SU-DHL-6 (cell line): ENCODE measurements around the gene EFCAB12.
"Not testable (repeated sequence)": the region's sequence is repeated elsewhere in the genome, so short reads cannot be mapped to it uniquely, and the experiment has no call there.

ENCODE experiments used
- H2AFZ ChIP-seq: fragments of 200-600 bp; sonication (generic); 2 replicates; pipeline ENCODE4 v1.6.1; 2014; ENCODE audit warnings: low read depth, mild to moderate bottlenecking, moderate library complexity, mixed read lengths, antibody characterized with exemption, low read length; ENCODE audit not compliant: severe bottlenecking
- H3F3A ChIP-seq: fragments of 200-600 bp; shearing (Covaris generic); 2 replicates; pipeline ENCODE4 v1.6.0; 2016; ENCODE audit warnings: antibody characterized with exemption, mild to moderate bottlenecking; ENCODE audit not compliant: insufficient read depth
- H3K27ac ChIP-seq: fragments of 200-600 bp; sonication (generic); 2 replicates; pipeline ENCODE4 v1.5.1; 2016; ENCODE audit warnings: low read depth, mild to moderate bottlenecking, low read length, moderate library complexity, mixed read lengths
- H3K27me3 ChIP-seq: fragments of 200-600 bp; sonication (generic), shearing (Covaris generic); 2 replicates; pipeline ENCODE4 v1.6.0; 2014; ENCODE audit warnings: mild to moderate bottlenecking, low read length
- H3K36me3 ChIP-seq: fragments of 200-600 bp; sonication (generic); 2 replicates; pipeline ENCODE4 v1.6.1; 2014; ENCODE audit warnings: mild to moderate bottlenecking, low read length, mixed read lengths
- H3K4me2 ChIP-seq: fragments of 300-600, 200-600 bp; shearing (Covaris generic), sonication (generic); 2 replicates; pipeline ENCODE4 v1.6.0; 2014; ENCODE audit warnings: low read length, low read depth, mild to moderate bottlenecking; ENCODE audit not compliant: poor library complexity, severe bottlenecking
- H3K4me3 ChIP-seq: fragments of 200-600 bp; sonication (generic); 2 replicates; pipeline ENCODE4 v1.5.1; 2014; ENCODE audit warnings: antibody characterized with exemption, low read length, mild to moderate bottlenecking, mixed read lengths; ENCODE audit not compliant: insufficient read depth, poor library complexity, severe bottlenecking
- H3K79me2 ChIP-seq: fragments of 200-600 bp; sonication (generic); 2 replicates; pipeline ENCODE4 v1.6.1; 2014; ENCODE audit warnings: mild to moderate bottlenecking, low read length, moderate library complexity; ENCODE audit not compliant: insufficient read depth
- H3K9ac ChIP-seq: fragments of 200-600 bp; sonication (generic); 2 replicates; pipeline ENCODE4 v1.7.0; 2014; ENCODE audit warnings: mild to moderate bottlenecking, low read length
- H3K9me2 ChIP-seq: fragments of 200-600 bp; sonication (generic); replicated peaks from 2 replicates; pipeline ENCODE4 v1.6.1; 2014; ENCODE audit warnings: low read length; ENCODE audit not compliant: insufficient read depth
- H3K9me3 ChIP-seq: fragments of 200-600 bp; sonication (generic); 2 replicates; pipeline ENCODE4 v1.6.1; 2014; ENCODE audit warnings: low read length, mixed read lengths; ENCODE audit not compliant: insufficient read depth
- H4K20me1 ChIP-seq: fragments of 200-600 bp; sonication (generic); 2 replicates; pipeline ENCODE4 v1.6.1; 2014; ENCODE audit warnings: low read depth, mild to moderate bottlenecking, antibody characterized with exemption, low read length, moderate library complexity, mixed read lengths
- EZH2phosphoT487 ChIP-seq: fragments of 200-600 bp; sonication (generic), shearing (Covaris generic); conservative IDR thresholded peaks from 2 replicates; pipeline ENCODE4 v1.6.1; 2018; ENCODE audit warnings: mild to moderate bottlenecking, antibody characterized with exemption, low read length, moderate library complexity, mixed read lengths
- TF ChIP-seq, protein P1 (sequence below): fragments of 200-600 bp; sonication (generic); IDR thresholded peaks from one replicate; pipeline ENCODE4 v1.5.1; 2017; ENCODE audit warnings: antibody characterized with exemption, mild to moderate bottlenecking, low read length, moderate library complexity; ENCODE audit not compliant: insufficient read depth, poor library complexity, severe bottlenecking

The EFCAB12 gene

GRCh38 chr3:129384594-129385323 is 43.7 kb downstream of the EFCAB12 start:
- no peak for TF ChIP-seq EZH2phosphoT487
- TF ChIP-seq, protein P1, sequence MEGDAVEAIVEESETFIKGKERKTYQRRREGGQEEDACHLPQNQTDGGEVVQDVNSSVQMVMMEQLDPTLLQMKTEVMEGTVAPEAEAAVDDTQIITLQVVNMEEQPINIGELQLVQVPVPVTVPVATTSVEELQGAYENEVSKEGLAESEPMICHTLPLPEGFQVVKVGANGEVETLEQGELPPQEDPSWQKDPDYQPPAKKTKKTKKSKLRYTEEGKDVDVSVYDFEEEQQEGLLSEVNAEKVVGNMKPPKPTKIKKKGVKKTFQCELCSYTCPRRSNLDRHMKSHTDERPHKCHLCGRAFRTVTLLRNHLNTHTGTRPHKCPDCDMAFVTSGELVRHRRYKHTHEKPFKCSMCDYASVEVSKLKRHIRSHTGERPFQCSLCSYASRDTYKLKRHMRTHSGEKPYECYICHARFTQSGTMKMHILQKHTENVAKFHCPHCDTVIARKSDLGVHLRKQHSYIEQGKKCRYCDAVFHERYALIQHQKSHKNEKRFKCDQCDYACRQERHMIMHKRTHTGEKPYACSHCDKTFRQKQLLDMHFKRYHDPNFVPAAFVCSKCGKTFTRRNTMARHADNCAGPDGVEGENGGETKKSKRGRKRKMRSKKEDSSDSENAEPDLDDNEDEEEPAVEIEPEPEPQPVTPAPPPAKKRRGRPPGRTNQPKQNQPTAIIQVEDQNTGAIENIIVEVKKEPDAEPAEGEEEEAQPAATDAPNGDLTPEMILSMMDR: no peak
- Histone ChIP-seq H3F3A (no peaks in the 10 kb centered on the region), H3K36me3 (no peaks in the 10 kb centered on the region), H3K79me2 (no peaks in the 10 kb centered on the region), H3K9ac (no peak overlapping the region), H3K4me3 (no peak overlapping the region), H3K9me2 (no peaks in the 10 kb centered on the region), H3K27ac (no peak overlapping the region), H3K4me2 (no peak overlapping the region), H4K20me1 (no peaks in the 10 kb centered on the region), H3K27me3 (no peaks in the 10 kb centered on the region), H2AFZ (no peak overlapping the region), H3K9me3 (peaks cover 5% of the 10 kb centered on the region; the same call in 1 of the 2 replicates)

DNA sequence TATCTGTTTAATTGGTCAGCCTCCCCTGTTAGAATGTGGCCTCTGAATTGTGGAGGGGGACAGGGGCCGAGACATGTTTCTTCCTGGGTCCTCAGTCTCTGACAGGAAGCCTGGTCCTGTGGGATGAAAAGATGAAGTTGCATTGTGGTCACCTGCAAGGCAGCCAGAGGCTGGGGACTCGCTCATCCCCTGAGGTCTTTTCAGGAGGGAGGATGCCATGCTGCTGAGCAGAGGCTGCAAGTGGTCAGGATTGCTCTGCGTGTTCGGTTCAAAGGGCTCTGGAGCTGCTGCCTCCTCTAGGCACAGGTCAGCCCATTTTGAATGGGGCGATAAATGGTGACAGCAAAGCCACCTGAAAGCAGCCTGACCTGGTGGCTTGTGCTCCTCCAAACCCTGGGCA is 44.3 kb downstream of the EFCAB12 start:
- H3K27ac ChIP-seq, H3K27me3 ChIP-seq, H4K20me1 ChIP-seq, H3K79me2 ChIP-seq, H3K4me3 ChIP-seq, H3K9me2 ChIP-seq, H3K9ac ChIP-seq, H3F3A ChIP-seq, H3K4me2 ChIP-seq, H3K36me3 ChIP-seq, H2AFZ ChIP-seq, H3K9me3 ChIP-seq: not testable (repeated sequence)

DNA sequence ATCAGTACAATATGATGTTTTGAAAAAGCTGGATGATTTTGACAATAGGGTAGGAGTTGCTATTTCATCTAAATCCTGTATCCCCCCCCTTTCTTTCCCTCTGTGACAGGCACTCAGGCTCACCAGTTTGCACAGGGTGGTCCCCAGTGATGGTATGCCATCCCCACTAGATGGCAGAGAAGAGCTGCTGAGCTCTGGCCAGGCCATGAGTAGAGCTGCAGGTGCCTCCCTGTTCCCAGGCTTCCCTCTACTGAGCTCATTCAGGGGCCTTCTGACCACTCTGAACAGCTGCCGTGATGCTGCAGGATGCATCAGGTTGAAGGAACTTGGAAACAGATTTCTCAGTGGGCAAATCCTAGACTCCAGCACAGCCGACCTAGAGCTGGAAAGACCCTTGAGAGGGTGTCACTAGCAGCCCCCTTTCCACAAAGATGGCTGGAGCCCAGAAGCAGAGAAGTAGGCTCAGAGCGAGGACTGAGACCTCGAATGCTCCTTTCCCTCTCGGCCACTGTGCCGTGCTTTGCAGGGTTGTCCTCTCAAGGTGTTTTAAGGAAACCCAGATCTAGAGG is 45.1 kb downstream of the EFCAB12 start:
- Histone ChIP-seq H3K4me3 (no peak overlapping the region), H3K27me3 (no peaks in the 10 kb centered on the region), H3K4me2 (no peak overlapping the region), H3K9ac (no peak overlapping the region), H3K36me3 (no peaks in the 10 kb centered on the region), H3K79me2 (no peaks in the 10 kb centered on the region), H2AFZ (no peak overlapping the region), H3F3A (no peaks in the 10 kb centered on the region), H4K20me1 (no peaks in the 10 kb centered on the region), H3K27ac (no peak overlapping the region), H3K9me2 (no peaks in the 10 kb centered on the region), H3K9me3 (peaks cover 16% of the 10 kb centered on the region; the same call in 1 of the 2 replicates)
- TF ChIP-seq EZH2phosphoT487: no peak
- TF ChIP-seq, protein P1: peak; percentile 88

DNA sequence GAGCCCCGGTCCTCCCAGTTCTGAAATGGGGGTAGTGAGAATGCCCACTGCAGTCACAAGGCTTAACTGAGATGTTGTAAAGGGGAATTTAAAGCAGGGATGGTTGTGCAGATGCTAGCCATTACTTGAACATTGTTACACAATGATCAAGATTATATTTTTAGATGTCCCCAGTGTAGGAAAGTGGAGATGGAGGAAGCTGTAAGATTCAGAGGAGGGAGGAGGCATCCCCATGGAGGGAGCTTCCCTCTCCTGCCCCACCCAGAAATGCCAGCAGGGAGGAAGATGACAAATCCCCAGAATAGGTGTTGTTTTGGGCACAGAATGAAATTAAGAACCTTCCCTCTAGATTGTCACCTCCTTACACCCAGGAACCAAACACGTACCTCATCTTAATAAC is 46.1 kb downstream of the EFCAB12 start:
- Histone ChIP-seq H3K27me3 (no peaks in the 10 kb centered on the region), H3K9me3 (peaks cover 26% of the 10 kb centered on the region; the same call in 1 of the 2 replicates), H3K79me2 (no peaks in the 10 kb centered on the region), H3K4me3 (no peak overlapping the region), H3K4me2 (no peak overlapping the region), H3F3A (no peaks in the 10 kb centered on the region), H3K36me3 (no peaks in the 10 kb centered on the region), H3K27ac (no peak overlapping the region), H3K9ac (no peak overlapping the region), H2AFZ (no peak overlapping the region), H3K9me2 (no peaks in the 10 kb centered on the region), H4K20me1 (no peaks in the 10 kb centered on the region)
- TF ChIP-seq EZH2phosphoT487: no peak
- TF ChIP-seq, protein P1: no peak
